ENCODE measurements around the gene NME3.

NME3 gene

DNA sequence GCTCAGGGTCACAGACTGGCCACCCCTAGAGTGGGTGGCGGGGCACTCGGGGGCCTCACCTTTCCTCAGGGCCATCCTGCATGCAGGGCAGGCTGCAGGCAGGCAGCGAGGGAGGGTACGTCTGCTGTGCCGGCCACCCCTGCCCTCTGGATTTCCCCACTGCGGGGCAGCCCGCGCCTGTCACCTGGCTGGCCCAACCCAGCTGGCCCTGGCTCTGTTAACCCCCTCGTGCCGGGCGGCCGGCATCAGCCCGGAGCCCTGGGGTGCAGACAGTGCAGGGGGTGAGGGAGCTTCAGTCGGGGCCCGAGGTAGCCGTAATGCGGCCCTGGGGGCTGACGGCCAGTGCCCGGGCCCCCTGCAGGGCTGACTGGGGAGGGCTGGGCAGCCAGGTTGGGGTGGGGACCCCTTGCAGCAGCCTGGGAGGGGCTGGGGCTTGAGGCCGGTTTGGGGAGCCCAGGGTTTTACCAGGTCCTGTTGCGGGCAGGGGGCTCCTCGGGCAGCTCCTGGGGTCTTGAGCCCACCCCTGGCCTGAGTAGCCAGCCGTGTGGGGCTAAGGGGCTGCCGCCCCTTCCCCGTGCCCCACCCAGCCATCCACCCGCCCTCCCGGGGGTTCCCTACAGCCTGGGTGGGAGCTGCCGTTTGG, 22.4 kb upstream of the NME3 start, which contains the start of gene IGFALS:
IGFALS (minus strand) TSS at position 128 of the 643 bp plus-strand sequence; CDS start at position 75, 53 bp downstream.
- no peak for DNase-seq

DNA sequence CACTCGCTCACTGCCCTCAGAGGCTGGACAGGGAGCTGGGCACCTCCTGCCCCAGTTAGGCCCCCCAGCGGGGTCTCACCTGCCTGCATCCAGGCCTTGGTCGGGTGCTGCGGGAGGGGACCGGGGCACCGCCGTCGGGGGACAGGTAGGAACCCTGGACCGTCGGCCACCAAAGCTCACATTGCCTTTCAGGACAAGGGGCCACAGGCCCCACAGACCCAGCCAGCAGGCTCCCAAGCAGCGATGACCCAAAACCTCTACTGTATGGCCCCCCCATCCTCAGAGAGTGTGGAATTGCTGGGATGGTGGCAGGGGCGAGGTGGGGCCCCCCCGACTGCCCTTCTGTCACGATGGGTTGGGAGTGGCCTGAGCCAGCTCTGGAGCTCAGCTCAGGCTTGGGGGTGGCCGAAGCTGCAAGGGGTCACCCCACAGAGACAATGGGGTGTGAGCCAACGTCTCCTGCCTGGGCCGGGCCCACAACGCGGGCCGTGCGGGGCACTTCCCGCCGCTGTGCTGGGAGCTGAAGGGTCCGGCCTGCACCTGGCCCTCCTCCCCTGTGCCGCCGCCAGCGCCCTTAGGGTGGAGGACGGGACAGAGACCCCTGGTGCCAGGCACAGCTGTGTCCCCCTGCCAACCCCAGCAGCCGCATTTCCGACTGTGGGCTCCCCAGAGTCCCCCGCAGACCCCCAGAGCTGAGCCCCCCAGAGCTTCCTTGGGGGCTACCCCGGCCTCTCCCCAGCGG, 21.7 kb upstream of the NME3 start:
- DNase-seq = no peak

DNA sequence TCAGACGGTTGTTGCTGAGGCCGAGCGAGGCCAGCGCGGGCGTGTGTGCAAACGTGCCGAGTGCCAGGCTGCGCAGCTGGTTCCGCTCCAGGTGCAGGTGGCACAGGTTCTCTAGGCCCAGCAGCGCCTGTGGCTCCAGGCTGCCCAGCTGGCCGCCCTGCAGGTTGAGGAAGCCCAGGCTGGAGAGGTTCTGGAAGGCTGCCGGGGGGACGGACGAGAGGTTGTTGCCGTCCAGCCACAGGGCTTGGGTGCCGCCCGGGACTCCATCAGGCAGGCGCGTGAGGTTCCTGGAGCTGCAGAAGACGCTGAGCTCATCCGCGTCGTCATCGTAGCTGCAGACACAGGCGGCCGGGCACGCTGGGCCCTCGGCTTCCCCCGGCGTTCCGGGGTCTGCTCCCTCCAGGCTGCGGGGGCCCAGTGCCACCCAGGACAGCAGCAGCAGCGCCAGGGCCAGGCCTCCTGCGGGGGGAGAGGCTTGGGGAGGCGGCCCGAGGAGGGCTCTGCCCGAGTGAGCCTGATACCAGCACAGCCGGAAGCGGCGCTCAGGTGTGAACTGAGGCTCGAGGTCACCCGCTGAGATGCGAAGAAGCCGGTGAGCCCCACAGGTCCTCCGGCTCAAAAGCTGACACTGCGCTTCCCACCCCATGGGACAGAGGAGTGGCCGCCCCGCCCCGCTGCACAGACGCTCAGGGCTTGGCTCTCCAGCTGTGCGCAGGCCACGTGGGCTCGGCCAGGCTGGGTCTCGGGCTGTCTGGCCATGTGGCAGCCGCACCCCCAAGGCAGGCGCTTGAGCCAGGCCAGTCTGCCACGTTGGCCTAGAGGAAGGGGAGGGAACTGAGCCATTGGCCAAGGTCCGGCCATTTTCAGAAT, 20.8 kb upstream of the NME3 start:
- no peak for DNase-seq

DNA sequence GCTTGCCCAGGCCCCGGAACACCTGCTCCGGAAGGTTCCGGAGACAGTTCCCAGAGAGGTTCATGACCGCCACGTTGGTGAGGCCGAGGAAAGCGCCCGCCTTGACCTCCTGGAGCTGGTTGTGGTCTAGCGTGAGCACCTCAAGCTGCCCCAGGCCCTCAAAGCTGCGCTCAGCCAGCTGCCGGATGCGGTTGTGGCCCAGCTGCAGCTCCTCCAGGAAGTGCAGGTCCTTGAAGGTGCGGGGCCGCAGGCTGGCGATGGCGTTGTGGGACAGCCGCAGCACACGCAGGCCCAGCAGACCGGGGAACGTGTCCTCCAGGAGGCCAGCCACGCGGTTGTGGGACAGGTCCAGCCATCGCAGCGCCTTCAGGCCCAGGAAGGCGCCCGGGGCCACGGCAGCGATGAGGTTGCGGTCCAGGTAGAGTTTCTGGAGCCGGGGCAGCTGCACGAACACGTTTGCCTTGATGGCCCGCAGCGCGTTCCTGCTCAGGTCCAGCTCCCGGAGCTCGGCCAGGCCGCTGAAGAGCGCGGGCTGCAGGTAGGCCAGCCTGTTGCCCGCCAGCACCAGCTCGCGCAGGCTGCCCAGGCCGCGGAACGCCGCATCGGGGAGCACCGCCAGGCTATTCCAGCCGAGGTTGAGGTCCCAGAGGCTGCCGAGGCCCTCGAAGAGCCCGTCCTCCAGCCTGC, 20.1 kb upstream of the NME3 start:
- DNase-seq = no peak

DNA sequence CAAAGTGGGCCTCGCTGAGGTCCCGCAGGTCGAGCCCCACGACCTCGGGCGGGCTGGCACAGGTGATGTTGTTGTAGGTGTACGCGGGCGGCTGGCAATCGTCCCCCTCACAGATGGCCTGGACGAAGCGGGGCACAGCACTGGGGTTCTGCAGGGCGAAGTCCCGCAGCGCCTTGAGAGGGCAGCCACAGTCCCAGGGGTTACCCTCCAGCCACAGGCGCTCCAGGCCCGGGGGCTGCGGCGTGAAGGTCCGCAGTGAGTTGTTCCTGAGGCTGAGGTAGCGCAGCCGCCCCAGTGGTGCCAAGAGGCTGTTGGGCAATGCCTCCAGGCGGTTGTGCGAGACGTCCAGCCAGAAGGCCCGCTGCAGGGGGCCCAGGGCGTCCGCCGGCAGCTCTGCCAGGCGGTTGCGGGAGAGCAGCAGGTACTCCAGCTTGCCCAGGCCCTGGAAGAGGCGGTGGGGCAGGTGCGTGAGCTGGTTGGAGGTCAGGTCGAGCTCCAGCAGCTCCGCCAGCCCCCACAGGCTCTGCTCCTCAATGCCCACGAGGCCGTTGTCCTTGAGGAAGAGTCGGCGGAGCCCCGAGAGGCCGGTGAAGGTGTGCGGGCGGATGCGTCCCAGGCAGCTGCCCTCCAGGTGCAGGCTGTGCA, 19.4 kb upstream of the NME3 start:
- DNase-seq = no peak

DNA sequence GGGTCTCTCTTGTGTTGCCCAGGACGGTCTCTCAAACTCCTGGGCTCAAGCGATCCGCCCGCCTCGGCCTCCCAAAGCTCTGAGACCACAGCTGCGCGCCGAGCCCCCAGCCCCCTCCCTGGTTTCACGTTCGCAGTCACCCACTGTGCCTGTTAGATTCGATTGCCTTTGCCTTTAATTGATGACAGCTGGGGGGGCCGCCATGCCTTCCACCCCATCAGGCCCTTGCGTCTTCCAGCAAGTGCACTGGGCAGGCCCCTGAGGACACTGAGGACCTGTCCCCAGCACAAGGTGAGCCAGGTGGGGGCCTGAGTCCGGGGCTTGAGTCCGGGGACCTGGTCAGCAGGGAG, 18.9 kb upstream of the NME3 start:
- no peak for DNase-seq

DNA sequence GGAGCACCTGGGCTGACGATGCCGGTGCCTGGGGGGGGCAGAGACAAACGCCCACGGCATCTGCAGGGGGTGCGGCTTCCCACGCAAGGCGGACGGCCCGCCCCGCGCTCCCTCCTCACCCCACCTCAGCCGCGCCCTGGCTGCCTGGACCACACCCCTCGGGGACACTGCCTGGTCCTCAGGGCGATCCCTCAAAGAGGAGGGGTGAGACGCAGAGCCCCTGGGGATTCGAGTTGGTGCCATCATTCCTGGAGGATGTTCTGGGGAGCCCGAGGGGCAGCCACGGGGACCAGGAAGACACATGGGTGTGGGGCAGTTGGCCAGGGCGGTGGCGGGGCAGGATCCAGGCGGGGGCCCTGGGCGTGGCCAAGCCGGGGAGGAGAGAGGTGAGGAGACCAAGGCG, 18.3 kb upstream of the NME3 start:
- DNase-seq = no peak

DNA sequence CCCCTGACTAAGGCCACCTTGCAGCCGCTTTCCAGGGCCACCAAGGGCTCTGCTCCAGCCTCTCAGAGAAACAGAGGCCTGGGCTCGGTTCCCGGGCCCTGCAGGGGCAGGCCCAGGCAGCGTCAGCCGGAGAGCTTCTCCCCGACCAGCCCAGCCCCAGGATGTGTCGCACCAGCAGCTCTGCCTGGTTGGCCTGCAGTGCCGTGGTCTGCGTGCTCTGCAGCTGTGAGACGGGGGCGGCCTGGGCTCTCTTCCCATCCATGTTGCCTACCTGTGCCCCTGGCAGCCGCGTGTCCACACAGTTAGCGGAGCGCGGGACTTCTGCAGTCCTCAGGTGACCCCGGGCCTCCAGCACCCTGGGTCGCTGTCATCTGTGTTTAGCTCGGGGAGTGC, 17.4 kb upstream of the NME3 start:
- no peak for DNase-seq

DNA sequence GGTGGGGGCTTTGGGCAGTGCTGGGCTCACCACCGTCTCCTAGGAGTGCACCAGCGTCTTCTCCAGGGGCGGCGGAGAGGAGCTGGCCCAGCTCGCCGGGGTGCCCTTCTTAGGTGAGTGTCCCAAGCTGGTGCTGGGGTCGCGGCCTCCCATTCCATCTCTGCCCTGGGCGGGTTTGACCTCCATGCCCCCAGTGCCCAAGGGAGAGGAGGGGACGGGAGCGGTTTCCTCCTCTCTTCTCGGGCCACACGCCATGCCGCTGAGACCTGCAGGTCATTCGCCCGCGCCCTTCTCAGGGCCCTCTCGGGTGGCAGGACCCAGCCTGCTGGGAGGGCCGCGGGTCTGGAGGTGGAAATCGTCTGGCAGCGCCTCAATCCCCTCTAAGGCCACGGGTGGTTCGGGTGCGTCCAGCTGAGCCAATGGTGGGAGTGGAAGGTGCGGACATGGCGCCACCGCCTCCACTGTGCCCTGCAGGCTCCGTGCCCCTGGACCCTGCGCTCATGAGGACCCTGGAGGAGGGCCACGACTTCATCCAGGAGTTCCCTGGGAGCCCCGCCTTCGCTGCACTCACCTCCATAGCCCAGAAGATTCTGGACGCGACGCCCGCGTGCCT, 16.9 kb upstream of the NME3 start:
- DNase-seq = no peak

DNA sequence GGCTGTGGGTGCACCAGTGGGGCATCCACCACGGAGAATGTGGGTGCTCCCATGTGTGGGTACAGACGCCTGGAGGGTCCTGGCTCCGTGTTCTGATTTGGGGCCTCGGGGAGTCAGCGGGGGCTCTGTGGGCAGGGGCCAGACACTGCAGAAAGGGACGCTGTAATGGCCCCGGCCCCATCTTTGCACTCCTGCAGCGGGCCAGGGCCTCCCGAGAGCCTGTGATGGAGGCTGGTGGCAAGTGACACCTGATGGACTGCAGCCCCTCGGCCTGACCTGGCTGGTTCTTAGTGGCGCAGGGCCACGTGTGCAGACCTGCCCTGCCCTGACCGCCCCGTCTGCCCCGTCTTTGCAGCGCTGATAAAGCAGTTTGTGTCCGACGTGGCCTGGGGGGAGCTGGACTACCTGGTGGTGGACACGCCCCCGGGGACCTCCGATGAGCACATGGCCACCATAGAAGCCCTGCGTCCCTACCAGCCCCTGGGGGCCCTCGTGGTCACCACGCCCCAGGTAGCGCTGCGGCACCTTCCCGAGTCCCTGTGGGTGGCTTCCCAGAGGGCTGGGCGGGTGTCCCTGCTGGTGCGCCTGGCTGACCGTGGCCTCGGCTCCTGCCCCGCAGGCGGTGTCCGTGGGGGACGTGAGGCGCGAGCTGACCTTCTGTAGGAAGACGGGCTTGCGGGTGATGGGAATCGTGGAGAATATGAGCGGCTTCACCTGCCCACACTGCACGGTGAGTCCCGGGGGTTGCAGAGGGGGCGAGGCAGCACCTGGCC, 16.2 kb upstream of the NME3 start:
- DNase-seq = no peak

DNA sequence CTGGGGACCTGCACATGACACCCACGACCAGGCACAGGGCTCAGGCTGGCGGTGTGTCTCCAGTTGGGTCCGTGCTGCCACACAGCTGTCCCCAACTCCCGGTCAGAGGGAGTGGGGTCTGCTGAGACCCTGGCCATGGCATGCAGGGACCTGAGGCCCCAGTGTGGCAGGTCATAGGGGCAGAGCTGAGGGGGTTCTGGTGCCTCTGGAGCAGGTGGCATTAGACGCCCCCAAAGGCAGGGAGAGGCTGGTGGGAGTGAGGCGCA, 15.6 kb upstream of the NME3 start:
- no peak for DNase-seq

DNA sequence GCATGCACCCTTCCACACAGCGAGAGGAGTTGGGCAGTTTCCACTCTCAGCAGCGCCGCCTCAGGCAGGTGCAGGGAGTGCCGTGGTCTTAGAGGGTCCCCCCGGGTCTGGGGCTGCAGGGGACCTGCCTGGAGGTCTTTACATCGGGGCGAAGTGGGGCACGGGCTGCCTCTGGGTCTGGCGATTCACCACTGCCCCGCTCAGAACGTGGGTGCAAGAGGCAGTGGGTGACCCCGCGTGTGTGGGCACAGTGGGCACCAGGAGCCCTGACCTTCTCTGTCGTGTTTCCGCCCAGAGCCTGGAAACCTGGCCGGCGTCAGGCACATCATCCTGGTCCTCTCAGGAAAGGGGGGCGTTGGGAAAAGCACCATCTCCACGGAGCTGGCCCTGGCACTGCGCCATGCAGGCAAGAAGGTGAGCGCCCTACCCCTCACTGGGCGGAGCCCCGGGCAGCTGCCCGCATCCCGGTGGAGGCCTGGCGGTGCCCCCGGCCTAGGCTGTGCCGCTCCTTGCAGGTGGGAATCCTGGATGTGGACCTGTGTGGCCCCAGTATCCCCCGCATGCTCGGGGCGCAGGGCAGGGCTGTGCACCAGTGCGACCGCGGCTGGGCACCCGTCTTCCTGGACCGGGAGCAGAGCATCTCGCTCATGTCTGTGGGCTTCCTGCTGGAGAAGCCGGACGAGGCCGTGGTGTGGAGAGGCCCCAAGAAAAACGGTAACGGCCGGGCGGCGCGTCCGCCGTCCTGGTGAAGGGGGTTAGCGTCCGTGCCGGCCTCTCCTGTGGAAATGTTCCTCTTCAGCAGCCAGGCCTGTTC, 15.1 kb upstream of the NME3 start:
- DNase-seq = no peak

DNA sequence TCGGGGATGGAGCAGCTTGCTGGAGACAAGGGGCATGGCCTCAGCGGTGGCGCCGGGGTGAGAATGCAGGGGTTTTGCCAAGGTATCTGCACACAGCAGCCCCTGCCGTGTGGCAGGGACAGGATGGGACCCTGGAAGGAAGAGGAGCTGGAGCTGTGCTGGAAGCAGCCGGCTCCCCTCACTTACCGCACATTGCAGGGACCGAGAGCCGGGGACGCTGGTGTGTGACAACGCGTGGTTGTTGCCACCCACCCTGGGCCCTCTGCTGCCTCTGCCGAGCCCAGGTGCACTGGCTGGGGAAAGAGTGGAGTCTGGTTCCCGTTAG, 14.5 kb upstream of the NME3 start:
- DNase-seq = no peak

DNA sequence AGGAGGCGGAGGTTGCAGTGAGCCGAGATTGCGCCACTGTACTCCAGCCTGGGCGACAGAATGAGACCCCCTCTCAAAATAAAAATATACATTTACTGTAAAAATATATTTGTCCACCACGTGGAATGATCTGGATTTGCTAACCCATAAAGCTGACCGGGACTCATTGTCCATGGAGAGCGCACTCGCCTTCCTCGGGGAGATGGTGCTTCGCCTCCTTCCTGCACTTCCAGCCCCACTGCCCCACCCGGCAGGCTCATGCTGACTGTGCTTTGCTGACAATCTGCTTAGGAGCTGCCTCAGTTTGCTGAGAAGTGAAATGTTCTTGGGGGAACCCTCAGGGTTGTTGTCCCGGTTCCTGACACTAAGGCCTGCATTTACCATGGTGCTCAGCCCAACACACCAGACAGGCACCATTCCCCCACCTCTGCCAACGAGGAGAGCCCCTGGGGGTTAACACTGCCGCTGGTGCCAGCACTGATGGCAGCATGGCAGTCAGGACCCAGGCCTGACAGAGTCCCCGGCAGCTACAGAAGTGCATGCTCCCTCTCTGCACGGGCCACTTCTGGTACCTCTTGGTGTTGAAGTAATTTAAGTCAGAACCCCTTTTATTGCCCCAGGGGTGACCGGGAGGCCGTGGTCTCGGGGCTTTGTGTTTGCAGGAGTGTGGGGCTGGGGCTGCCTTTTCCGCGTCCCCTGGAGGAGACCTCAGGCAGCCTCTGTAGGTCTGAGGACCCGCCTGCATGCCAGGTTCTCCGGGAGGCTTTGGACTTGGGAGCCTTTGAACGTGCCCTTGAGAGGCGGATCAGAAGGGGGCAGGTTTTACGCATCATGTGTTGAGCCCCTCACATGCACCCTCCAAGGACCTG, 13.9 kb upstream of the NME3 start:
- no peak for DNase-seq

DNA sequence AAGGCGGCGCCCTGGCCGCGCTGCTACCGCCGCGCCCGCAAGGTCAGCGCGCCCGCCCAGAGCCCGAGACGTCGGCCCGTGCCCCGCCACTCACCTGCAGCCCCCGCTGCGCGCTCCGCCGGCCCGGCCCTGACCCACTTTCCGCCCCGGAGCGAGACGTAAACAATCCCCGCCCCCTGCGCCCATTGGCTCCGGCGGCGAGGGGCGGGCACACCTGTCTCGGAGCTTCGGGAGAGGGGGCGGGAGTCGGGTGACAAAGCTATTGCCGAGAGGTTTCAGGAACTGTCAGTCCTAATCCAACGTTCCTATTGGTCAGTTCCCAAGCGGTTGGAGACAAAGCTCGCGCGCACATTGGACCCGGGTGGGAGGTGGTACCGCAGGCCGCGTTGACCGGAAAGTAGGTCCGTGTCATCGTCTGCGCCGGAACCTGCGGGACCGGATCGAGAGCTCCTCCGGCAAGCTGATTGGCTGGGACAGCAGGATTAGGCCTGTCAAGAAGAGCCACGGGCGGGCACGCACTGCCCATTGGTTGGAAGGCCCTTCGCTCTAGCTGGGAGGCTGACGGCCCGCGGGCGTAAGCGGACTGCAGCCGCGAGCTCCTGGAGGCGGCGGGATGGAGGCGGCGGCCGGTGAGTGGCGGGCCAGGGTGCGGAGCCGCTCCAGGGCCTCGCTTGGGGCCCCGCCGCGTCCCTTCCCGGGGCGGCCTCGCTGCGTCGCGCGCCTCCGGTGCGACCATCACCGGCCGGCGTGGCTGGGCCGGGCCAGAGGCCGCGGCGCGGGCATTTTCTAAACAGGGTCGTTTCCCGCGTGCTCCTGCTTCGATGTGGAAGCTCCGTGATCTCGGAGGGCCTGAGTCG, 11.3 kb upstream of the NME3 start, which contains the start of the genes NUBP2 and SPSB3:
NUBP2 (plus strand) TSS at position 553 of the 857 bp plus-strand sequence; CDS start at position 614, 61 bp downstream.
SPSB3 (minus strand) TSS at position 164 of the 857 bp plus-strand sequence. CDS start 1,088 bp downstream, outside the sequence.
- peak; percentile 99 to 100 for DNase-seq

DNA sequence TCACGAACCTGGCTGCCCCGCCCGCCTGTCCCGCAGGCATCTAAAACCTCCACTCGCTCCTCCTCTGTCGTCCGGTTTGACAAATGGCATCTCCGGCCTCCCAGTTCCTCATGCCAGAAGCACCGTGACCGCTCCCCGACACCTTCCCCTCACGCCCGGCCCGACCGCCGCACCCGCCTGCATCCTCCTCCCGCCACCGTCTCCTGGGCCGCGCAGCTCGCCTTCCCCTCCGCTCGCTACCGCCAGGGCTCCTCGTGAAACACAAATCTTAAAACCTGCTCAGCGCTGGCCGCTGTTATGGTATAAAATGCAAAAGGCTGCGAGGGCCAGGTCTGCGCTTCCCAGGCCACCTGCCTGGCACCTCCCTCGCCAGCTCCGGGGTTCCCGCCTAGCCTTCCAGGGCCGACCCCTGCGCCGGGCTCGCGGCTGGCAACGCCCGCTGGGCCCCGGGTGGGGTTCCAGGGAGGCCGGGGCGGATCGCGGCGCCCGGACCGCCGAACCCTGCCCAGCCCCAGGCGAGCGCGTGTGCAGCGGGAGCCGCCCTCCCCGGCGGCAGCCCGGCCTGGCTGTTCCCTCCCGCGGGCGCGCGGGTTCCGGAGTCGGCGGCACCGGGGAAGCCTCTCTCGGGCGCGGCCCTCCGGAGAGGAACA, 10.5 kb upstream of the NME3 start:
- DNase-seq = no peak

DNA sequence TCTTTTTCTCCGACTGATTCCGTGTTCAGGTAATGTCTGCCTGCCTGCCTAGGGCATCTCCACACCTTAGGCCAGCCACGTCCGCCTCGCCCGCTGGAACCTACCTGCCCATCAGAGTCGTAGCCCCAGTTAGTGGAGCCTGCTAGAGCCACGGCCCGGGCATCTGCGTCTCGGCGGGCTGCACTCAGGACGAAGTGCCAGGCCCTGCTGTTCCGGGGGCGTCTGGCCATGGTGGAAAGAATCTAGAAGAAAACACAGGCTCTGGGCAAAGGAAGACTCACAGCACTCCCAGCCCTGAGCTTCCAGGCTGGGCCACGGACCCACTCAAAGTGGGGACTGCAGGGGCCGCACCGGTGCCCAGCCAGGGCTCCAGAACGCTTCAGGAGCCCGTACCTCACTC, 9.9 kb upstream of the NME3 start:
- DNase-seq = no peak

DNA sequence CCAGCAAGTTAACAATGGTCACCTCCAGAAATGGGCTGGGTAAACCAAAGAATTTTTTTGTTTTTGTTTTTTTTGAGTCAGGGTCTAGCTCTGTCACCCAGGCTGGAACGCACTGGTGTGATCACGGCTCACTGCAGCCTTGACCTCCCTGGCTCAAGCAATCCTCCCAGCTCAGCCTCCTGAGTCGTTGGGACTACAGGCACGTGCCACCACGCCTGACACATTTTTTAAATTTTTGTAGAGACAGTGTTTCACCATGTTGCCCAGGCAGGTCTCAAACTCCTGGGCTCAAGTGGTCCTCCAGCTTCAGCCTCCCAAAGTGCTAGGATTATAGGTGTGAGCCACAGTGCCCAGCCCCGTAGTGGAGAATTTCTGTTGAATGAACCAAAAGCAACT, 9.3 kb upstream of the NME3 start:
- DNase-seq = no peak
